Neuron (in vitro differentiated cells): ENCODE measurements around the gene CTBP1.
"Not testable (repeated sequence)": the region's sequence is repeated elsewhere in the genome, so short reads cannot be mapped to it uniquely, and the experiment has no call there.

Experiments used
- H2AFZ ChIP-seq: one replicate; pipeline ENCODE4 v1.6.1; 2013; ENCODE audit warnings: low read depth, mild to moderate bottlenecking, inconsistent platforms, low read length, moderate library complexity
- H3K27me3 ChIP-seq: one replicate; pipeline ENCODE4 v1.6.1; 2013; ENCODE audit warnings: low read length; ENCODE audit not compliant: insufficient read depth
- H3K36me3 ChIP-seq: one replicate; pipeline ENCODE4 v1.6.1; 2013; ENCODE audit warnings: low read length; ENCODE audit not compliant: insufficient read depth
- H3K4me1 ChIP-seq: one replicate; pipeline ENCODE4 v1.6.1; 2013; ENCODE audit warnings: low read length; ENCODE audit not compliant: insufficient read depth
- H3K4me3 ChIP-seq: 2 replicates; pipeline ENCODE4 v1.5.1; 2013; ENCODE audit warnings: mild to moderate bottlenecking, low read length, moderate library complexity
- H3K9me3 ChIP-seq: one replicate; pipeline ENCODE4 v1.6.1; 2013; ENCODE audit warnings: low read length

CTBP1 gene

GRCh38 chr4:1243451-1244080 is 5.4 kb downstream of the CTBP1 start:
- H3K36me3 ChIP-seq, result peaks cover 31% of the 10 kb centered on the region

GRCh38 chr4:1242506-1243450 is 6.2 kb downstream of the CTBP1 start:
- peaks cover 15% of the 10 kb centered on the region for H3K4me1 ChIP-seq
- H3K27me3 ChIP-seq, result no peaks in the 10 kb centered on the region
- H2AFZ ChIP-seq, result no peak overlapping the region
- H3K36me3 ChIP-seq, result peaks cover 38% of the 10 kb centered on the region
- H3K9me3 ChIP-seq, result no peaks in the 10 kb centered on the region
- H3K4me3 ChIP-seq, result no peak overlapping the region

More at GRCh38 chr4:1243451-1244080, 5.4 kb downstream of the CTBP1 start:
- Histone ChIP-seq H3K4me1 (peaks cover 15% of the 10 kb centered on the region), H3K9me3 (no peaks in the 10 kb centered on the region), H3K4me3 (no peak overlapping the region), H3K27me3 (no peaks in the 10 kb centered on the region), H2AFZ (no peak overlapping the region)

GRCh38 chr4:1241936-1242505 is 6.9 kb downstream of the CTBP1 start:
- H3K4me1 ChIP-seq, result peaks cover 10% of the 10 kb centered on the region

GRCh38 chr4:1241466-1241935 is 7.4 kb downstream of the CTBP1 start:
- Histone ChIP-seq H2AFZ (no peak overlapping the region), H3K36me3 (peaks cover 48% of the 10 kb centered on the region), H3K4me3 (no peak overlapping the region), H3K9me3 (no peaks in the 10 kb centered on the region), H3K4me1 (peaks cover 5% of the 10 kb centered on the region), H3K27me3 (no peaks in the 10 kb centered on the region)

More at GRCh38 chr4:1241936-1242505, 6.9 kb downstream of the CTBP1 start:
- Histone ChIP-seq H2AFZ (no peak overlapping the region), H3K9me3 (no peaks in the 10 kb centered on the region), H3K27me3 (no peaks in the 10 kb centered on the region), H3K4me3 (no peak overlapping the region), H3K36me3 (peaks cover 45% of the 10 kb centered on the region)

GRCh38 chr4:1240721-1241465 is 8.0 kb downstream of the CTBP1 start:
- no peaks in the 10 kb centered on the region for H3K27me3 ChIP-seq
- H2AFZ ChIP-seq, result no peak overlapping the region
- peaks cover 52% of the 10 kb centered on the region for H3K36me3 ChIP-seq
- no peak overlapping the region for H3K4me3 ChIP-seq
- H3K4me1 ChIP-seq, result peaks cover 4% of the 10 kb centered on the region
- no peaks in the 10 kb centered on the region for H3K9me3 ChIP-seq

GRCh38 chr4:1239950-1240307 is 9.0 kb downstream of the CTBP1 start:
- H2AFZ ChIP-seq, result no peak overlapping the region
- H3K4me1 ChIP-seq, result peaks cover 8% of the 10 kb centered on the region
- no peaks in the 10 kb centered on the region for H3K27me3 ChIP-seq
- H3K4me3 ChIP-seq, result no peak overlapping the region
- peaks cover 57% of the 10 kb centered on the region for H3K36me3 ChIP-seq
- no peaks in the 10 kb centered on the region for H3K9me3 ChIP-seq

- Histone ChIP-seq H3K9me3 (no peaks in the 10 kb centered on the region), H3K27me3 (no peaks in the 10 kb centered on the region), H3K4me3 (no peak overlapping the region), H3K36me3 (peaks cover 60% of the 10 kb centered on the region), H3K4me1 (peaks cover 5% of the 10 kb centered on the region), H2AFZ (no peak overlapping the region)
Measured at GRCh38 chr4:1239141-1239949, 9.6 kb downstream of the CTBP1 start.

GRCh38 chr4:1238676-1239000 is 10.3 kb downstream of the CTBP1 start:
- peaks cover 60% of the 10 kb centered on the region for H3K36me3 ChIP-seq
- H2AFZ ChIP-seq, result no peak overlapping the region
- H3K4me3 ChIP-seq, result no peak overlapping the region
- H3K27me3 ChIP-seq, result no peaks in the 10 kb centered on the region
- peaks cover 13% of the 10 kb centered on the region for H3K4me1 ChIP-seq
- no peaks in the 10 kb centered on the region for H3K9me3 ChIP-seq

GRCh38 chr4:1237981-1238675 is 10.8 kb downstream of the CTBP1 start:
- peaks cover 60% of the 10 kb centered on the region for H3K36me3 ChIP-seq
- H3K9me3 ChIP-seq, result no peaks in the 10 kb centered on the region
- no peaks in the 10 kb centered on the region for H3K27me3 ChIP-seq
- H3K4me1 ChIP-seq, result peaks cover 18% of the 10 kb centered on the region
- H3K4me3 ChIP-seq, result no peak overlapping the region
- H2AFZ ChIP-seq, result no peak overlapping the region

GRCh38 chr4:1237261-1237660 is 11.7 kb downstream of the CTBP1 start:
- Histone ChIP-seq H3K36me3 (peaks cover 60% of the 10 kb centered on the region), H3K4me1 (peaks cover 26% of the 10 kb centered on the region)
- H3K9me3 ChIP-seq, H3K27me3 ChIP-seq, H3K4me3 ChIP-seq, H2AFZ ChIP-seq: not testable (repeated sequence)

- H3K36me3 ChIP-seq, result peaks cover 60% of the 10 kb centered on the region
- H3K27me3 ChIP-seq, H3K4me3 ChIP-seq, H3K9me3 ChIP-seq, H2AFZ ChIP-seq: not testable (repeated sequence)
- H3K4me1 ChIP-seq, result peaks cover 26% of the 10 kb centered on the region
Measured at GRCh38 chr4:1236836-1237235, 12.1 kb downstream of the CTBP1 start.
